A204.1 (cell line): ENCODE measurements around the gene CDK5RAP2.

Experiments
- FAIRE-seq: peaks from 2 replicates; lab custom pipeline; 2012; peaks lifted over from hg19 to GRCh38; lab: Jason Lieb, UNC

CDK5RAP2 gene

DNA sequence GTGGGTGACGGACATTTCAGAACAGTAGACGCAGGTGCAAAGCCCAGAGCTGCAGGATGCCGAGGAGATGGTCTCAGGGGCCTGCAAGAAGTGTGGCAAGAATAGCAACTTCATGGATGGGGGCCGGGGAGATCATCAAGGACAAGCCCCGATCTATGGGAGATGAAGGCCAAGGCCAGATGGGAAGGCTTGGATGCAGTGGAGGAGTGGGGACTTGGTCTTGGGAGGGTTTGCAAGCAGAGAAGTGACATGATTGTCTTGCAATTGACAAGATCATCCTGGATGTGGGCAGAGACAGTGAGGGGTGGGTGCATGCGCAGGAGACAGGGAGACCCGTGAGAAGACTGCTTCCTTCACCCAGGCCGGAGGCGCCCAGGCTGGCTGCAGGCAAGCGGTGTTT, 198.1 kb downstream of the CDK5RAP2 start:
- FAIRE-seq: no peak

DNA sequence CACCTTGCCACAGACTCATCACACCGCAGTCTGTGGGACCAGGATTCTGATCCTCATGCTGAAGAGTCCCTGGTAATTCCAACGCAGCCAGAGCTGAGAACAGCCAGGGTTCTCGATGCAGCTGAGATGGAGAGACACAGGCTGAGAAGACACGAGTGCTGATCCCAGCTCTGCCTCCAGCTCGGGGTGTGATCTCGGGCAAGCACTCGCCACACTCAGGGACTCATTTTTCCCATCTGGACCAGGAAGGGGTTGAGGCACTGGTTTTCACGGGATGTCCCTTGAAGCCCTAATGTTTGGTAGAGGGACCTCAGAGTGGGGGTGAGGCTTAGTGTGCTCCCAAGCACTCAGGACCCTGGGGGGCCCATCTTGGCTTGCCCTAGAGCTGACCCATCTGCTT, 200.4 kb downstream of the CDK5RAP2 start:
- FAIRE-seq: no peak

GRCh38 chr9:120378680-120379079, 201.3 kb downstream of the CDK5RAP2 start:
- FAIRE-seq: no peak

DNA sequence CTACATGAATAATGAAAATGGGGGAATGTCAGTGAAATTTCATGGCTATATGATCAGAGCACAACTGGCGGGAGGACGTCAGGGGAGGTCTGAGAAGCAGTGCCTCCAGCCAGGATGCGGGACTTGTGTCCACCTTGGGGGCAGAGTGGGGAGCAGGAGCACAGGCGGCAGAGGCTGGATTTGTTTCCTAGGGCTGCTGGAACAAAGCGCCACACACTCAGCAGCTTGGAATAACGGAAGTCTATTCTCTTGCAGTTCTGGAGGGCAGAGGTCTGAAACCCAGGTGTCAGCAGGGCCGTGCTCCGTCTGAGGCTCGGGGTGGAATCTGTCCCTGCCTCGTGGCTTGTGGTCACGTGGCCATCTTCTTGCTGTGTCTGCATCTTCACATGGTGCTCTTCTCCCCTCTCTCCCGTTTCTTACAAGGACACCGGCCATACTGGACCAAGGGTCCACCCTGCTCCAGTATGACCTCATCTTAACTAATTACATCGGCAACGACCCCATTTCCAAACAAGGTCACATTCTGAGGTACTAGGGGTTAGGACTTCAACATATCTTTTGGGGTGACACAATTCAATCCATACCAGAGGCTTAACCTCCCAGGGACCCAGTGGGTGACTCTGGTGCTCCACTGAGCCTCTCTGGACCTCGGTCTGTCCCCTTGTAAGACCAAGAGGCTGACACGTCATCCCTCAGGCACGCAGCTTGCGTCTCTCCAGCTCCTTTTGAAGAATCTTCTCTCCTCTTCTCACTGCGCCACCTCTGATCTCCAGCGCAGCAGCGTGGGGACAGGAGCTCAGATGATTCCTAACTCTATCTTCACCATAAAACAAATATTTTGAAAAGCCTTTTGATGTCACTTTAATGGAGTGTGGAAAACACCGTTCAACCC, 202.5 kb downstream of the CDK5RAP2 start:
- no peak for FAIRE-seq

GRCh38 chr9:120376101-120376500, 203.9 kb downstream of the CDK5RAP2 start:
- FAIRE-seq: no peak

DNA sequence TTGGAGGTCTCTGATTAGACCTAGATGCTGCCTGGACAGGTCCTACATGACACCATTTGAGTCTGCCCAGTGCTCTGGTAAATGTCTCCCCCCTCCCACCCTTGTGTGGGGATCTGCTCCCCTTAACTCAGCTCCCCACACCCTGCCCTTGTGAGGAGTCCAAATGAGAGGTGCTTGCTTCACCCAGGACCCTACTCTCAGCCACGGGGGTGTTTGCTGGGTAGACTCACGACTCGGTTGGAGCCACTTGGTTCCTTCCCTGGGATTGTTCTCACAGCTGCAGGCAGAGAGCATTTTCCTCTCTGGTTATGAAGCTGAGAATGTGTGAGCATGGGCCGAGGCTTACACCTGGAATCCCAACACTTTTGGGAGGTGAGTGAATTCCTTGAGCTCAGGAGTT, 204.7 kb downstream of the CDK5RAP2 start:
- FAIRE-seq: no peak

DNA sequence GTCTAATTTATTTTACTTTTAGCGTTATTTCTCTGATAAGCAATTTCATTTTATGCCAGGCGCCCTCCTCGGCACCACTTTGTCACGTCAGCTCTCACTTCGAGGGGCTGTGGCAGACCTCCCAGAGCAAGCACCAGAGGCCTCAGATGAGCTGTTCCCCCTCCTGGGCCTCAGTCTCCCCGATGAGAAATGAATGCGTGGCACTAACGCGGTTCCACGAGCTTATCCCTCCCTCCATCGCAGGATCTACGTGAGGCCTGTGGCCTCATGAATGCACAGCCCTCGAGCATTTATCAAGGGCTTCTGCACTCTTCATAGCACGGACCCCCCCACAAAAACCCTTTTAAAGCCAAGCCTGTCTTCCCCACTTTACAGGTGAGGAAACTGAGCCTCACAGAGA, 205.2 kb downstream of the CDK5RAP2 start:
- no peak for FAIRE-seq

GRCh38 chr9:120374239-120374638, 205.7 kb downstream of the CDK5RAP2 start:
- FAIRE-seq: no peak

DNA sequence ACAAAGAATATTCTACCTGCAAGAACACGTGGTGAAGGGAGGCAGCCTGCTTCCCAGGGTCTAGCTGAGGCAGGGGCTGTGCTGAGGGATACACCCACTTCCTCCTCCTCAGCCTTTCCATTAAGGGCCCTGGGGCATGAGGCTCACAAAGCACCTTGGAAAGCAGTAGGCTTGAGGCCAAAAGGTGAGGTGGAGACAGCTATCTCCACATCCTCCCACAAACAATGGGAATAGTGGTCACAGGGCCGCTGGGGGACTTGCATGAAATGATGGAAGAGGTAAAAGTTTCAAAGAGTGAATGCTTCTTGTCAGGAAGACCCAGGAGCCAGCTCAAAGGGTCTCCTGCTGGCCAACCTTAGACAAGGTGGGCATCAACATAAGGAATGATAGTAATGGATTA, 207.9 kb downstream of the CDK5RAP2 start:
- no peak for FAIRE-seq

DNA sequence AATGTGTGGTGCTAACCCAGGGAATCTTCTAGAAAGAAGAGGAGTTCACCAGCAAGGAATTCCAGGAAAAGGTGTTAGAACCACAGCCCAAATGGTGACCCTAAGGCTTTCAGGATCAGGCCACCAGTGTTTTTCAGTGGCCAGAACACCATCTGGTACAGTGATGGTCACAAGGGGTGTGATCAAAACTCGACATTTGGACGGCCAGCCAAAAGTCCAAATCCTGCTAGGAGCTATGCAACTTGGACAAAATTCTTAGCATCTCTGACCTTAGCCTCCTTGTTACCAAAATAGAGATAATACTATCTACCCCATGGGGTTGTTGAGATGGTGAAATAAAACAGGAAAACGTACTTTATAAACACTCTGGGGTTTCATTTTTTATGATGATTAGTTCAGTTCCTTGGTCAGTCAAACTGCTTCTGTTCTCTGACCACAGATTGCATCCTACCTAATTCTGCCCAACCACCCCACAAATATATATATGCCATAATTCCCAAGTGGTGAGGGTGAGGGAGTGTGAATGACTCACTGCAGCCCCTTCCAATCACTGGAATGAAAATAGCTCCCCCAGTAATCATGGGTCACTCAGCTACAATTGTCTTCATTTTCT, 210.3 kb downstream of the CDK5RAP2 start:
- FAIRE-seq: no peak

DNA sequence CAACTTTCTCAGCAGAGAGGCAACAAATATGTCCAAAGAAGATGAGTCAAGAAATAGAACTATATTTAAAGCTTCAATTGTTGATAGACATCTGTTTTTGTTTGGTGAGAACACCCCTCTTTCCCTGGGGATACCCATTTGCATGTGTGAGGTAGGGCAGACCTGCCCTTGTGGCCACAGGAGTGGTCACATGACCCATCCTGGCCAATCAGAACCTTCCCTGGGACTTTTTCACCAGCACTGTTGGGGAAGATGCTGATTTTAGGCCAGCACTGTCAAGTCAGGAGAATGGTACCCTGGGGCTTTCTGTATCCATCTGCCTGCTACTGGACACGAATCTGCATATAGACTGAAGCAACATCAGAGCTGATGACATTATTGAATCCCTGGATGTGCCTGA, 211.2 kb downstream of the CDK5RAP2 start:
- no peak for FAIRE-seq

GRCh38 chr9:120366644-120367019, 213.3 kb downstream of the CDK5RAP2 start:
- no peak for FAIRE-seq

- FAIRE-seq: no peak
Measured at GRCh38 chr9:120365386-120365785, 214.6 kb downstream of the CDK5RAP2 start.

DNA sequence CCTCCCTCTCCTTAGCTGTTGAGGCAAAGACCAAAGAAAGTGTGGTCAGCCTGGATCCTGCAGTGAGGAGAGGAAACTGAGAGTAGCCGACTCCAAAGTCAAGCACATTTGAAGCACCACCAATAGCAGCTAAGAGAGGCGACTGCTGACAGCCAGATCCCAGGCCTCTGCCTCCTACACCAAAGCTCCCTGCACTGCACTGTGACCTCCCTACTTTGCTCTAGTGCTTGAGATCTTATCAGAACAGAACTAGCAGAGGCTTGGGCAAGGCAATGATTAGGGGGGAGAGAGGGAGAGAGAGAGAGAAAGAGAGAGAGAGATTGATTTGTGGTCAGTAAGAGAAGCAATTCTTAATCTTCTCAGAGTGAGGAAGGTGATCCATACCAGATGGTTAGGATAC, 216.3 kb downstream of the CDK5RAP2 start:
- FAIRE-seq: no peak

DNA sequence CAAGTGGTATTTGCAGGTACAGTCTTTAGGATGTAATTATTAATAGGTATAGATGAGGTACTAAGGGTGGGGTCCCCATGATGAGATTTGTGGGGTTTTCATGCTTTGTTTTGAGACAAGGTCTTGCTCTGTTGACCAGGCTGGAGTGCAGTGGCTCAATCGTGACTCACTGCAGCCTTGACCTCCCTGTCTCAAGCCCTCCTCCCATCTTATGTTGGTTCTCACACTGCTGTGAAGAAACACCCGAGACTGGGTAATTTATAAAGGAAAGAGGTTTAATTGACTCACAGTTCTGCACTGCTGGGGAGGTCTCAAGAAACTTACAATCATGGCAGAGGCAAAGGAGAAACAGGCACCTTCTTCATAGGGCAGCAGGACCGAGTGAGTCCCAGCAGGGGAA, 217.5 kb downstream of the CDK5RAP2 start:
- no peak for FAIRE-seq

DNA sequence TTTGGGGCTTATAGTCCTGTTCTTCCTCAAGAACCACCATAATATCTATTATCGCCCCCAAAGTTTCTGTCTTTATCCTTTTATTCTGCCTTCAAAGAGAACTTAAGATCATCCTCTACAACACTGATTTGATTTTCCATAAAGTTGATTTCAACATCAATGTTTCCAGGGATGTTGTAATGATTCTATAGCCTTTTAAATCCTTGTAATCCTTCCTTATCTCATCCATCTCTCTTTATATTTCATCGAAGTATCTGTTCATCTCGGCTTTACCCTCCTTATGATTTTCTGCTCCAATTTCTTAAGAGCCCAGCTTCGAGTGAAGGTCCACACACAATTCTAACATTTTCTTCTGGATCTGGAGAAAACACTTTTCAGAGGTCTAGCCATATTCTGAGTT, 218.4 kb downstream of the CDK5RAP2 start:
- FAIRE-seq: no peak

- FAIRE-seq: no peak
Measured at GRCh38 chr9:120360510-120360909, 219.5 kb downstream of the CDK5RAP2 start.

DNA sequence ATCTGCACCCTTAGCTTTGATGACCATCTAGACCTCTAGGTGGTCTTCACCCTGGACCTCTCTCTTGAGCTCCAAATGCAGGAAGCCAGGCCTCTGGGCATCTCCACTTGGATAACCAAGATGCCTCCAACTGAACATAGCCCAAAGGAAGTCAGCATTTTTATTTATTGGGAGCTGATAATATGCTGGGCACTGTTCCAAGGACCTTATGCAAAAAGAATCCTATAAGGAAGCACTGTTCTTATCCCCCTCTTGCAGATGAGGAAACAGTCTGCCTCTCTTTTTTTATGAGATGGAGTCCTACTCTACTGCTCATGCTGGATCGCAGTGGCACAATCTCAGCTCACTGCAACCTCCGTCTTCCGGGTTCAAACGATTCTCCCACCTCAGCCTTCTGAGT, 219.9 kb downstream of the CDK5RAP2 start:
- no peak for FAIRE-seq

- no peak for FAIRE-seq
Measured at GRCh38 chr9:120358877-120359276, 221.1 kb downstream of the CDK5RAP2 start.

DNA sequence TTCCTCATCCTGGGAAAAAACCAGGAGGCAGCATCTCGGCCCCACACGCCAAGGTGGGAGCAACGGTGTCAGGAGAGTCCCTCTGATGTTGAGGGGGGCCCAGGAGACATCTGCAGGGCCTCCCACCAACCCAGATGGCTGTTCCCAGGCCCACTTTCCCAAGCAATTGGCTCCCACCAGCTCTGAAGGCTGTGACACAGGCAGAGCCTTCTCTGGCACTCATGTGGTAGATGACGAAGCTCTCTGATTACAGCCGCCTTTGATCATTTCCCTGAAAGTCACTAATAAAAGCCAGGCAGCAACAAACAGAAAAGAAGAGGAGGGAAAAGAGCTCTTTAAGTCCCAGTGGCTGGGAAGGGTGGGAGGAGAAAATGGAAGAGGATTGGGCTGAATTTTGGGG, 226.5 kb downstream of the CDK5RAP2 start:
- no peak for FAIRE-seq

GRCh38 chr9:120351106-120351505, 228.9 kb downstream of the CDK5RAP2 start:
- FAIRE-seq: no peak

DNA sequence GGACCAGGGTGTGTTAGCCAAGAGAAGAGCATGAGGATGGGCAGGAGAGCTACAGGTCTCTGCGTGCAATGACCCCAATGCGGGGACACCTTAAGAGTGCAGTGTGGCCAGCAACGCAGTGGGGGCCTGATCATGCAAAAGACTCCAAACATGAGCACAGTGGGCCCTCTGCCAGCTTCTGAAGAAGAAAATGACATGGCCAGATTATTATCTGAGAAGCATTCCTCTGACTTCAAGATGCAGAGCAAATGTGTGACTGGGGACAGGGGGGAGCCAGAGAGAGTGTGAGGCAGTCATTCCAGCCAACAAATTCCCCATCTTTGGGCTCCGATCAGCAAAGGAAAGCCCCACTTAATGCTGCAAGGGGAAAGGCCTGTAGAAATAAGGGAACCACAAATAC, 229.4 kb downstream of the CDK5RAP2 start:
- FAIRE-seq: no peak

DNA sequence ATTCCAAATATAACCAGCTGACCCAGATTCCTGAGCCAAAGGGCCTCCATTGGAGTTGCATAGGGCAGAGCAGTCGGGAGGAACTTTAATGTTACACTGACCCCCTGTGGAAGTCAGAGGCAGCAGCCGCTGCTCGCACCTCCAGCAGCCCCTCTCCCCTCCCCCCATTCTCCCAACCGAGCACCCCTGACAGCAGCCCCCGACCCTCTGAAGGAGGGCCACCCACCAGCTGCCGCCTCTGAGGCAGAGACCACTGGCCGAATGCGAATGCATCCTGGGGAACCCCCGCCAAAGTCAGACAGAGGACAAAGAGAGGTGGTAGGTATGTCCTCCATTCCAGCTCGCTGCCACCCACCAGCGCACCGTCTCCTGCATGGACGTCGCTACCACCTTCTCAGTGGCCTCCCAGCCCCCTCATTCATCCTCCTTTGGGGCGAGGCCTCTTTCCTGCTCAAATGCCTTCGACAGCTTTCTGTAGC, 231.0 kb downstream of the CDK5RAP2 start:
- no peak for FAIRE-seq

DNA sequence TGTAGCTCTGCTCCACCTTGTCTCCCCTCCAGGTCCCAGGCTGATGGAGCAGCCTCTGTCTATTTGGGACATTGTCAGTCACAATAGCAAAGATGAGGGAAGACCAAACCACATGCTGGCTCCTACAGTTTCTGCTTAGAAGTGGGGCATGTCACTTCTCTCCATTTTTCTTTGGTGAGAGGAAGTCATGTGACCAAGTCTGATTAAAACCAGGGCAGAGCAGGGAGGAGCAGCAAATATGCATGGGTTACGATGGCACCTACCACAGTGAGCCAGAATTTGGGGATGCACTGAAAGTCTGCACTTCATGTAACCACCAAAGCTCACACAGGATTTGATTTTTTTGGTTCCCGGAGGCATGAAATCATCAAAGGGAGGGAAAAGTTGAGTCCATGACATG, 234.6 kb downstream of the CDK5RAP2 start:
- no peak for FAIRE-seq
